Inflammatory macrophage treated with lipopolysaccharide for 1 hour (primary cell): Measurements from ENCODE around the gene RIC8B.

ENCODE experiments used
- DNase-seq, 2 donors: peaks; one replicate each; pipeline ENCODE4 v3.0.0-alpha.2; 2020 to 2022

RIC8B gene

GRCh38 chr12:106873983-106874382, 99.5 kb downstream of the RIC8B start:
- DNase-seq = no peak

GRCh38 chr12:106878804-106879203, 104.3 kb downstream of the RIC8B start:
- DNase-seq = no peak

GRCh38 chr12:106879612-106880011, 105.1 kb downstream of the RIC8B start:
- no peak for DNase-seq

- no peak for DNase-seq
These were observed 108.9 kb downstream of the RIC8B start for GRCh38 chr12:106883426-106883825.

- DNase-seq = no peak
These were observed 110.5 kb downstream of the RIC8B start for GRCh38 chr12:106885026-106885425.

- no peak for DNase-seq
These were observed 111.2 kb downstream of the RIC8B start for GRCh38 chr12:106885541-106886249.

GRCh38 chr12:106886932-106887331, 112.5 kb downstream of the RIC8B start:
- no peak for DNase-seq

- DNase-seq = no peak
These were observed 114.0 kb downstream of the RIC8B start for GRCh38 chr12:106888348-106888970.

- DNase-seq = no peak
These were observed 114.8 kb downstream of the RIC8B start for GRCh38 chr12:106889326-106889725.

- DNase-seq = no peak
These were observed 115.6 kb downstream of the RIC8B start for GRCh38 chr12:106889950-106890626.

GRCh38 chr12:106892075-106892474, 117.6 kb downstream of the RIC8B start:
- DNase-seq = no peak

- DNase-seq = no peak
These were observed 119.0 kb downstream of the RIC8B start for GRCh38 chr12:106893451-106893850.

GRCh38 chr12:106894774-106895173, 120.3 kb downstream of the RIC8B start:
- DNase-seq = no peak

GRCh38 chr12:106896603-106897002, 122.1 kb downstream of the RIC8B start:
- no peak for DNase-seq

- DNase-seq = no peak
These were observed 122.6 kb downstream of the RIC8B start for GRCh38 chr12:106897082-106897481.

- no peak for DNase-seq
These were observed 123.8 kb downstream of the RIC8B start for GRCh38 chr12:106897981-106898901.

GRCh38 chr12:106900554-106900953, 126.1 kb downstream of the RIC8B start:
- no peak for DNase-seq

- no peak for DNase-seq
These were observed 126.8 kb downstream of the RIC8B start for GRCh38 chr12:106901276-106901675.

- DNase-seq = no peak
These were observed 127.6 kb downstream of the RIC8B start for GRCh38 chr12:106902053-106902452.

- peak in 1 of 2 donors; percentile 19 for DNase-seq
These were observed 128.9 kb downstream of the RIC8B start for GRCh38 chr12:106903241-106903945.

- no peak for DNase-seq
These were observed 132.2 kb downstream of the RIC8B start for GRCh38 chr12:106906715-106907114.

GRCh38 chr12:106907411-106907810, 132.9 kb downstream of the RIC8B start:
- DNase-seq = no peak
